Astrocyte (in vitro differentiated cells and primary cell): Measurements from ENCODE around the gene MT1G. TPM values are rescaled to one million over a fixed set of nuclear protein-coding genes. Genes with fewer than 3 reads are reported as not detected.

Experiments used
- DNase-seq: peaks from one replicate; pipeline ENCODE4 v3.0.0-alpha.2; 2010; ENCODE audit warnings: low read depth
- FAIRE-seq: peaks from 2 replicates; lab custom pipeline; 2011; peaks lifted over from hg19 to GRCh38; lab: Jason Lieb, UNC
- H2AFZ ChIP-seq: 2 replicates; pipeline ENCODE4 v1.6.0; 2012; ENCODE audit warnings: low read depth, low read length, inconsistent platforms
- H3K27ac ChIP-seq: 2 replicates; pipeline ENCODE4 v1.5.1; 2011; ENCODE audit warnings: low read depth, low read length, inconsistent platforms
- H3K27me3 ChIP-seq: 2 replicates; pipeline ENCODE4 v1.6.0; 2011; ENCODE audit warnings: low read length, inconsistent platforms; ENCODE audit not compliant: insufficient read depth
- H3K36me3 ChIP-seq: 2 replicates; pipeline ENCODE4 v1.5.1; 2011; ENCODE audit warnings: low read length, inconsistent platforms; ENCODE audit not compliant: insufficient read depth
- H3K4me1 ChIP-seq: 2 replicates; pipeline ENCODE4 v1.5.1; 2011; ENCODE audit warnings: low read length, inconsistent platforms; ENCODE audit not compliant: insufficient read depth
- H3K4me2 ChIP-seq: 2 replicates; pipeline ENCODE4 v1.6.0; 2012; ENCODE audit warnings: low read length, inconsistent platforms
- H3K4me3 ChIP-seq: 2 replicates; pipeline ENCODE4 v1.5.1; 2011; ENCODE audit warnings: low read depth, mild to moderate bottlenecking, low read length, inconsistent platforms; ENCODE audit not compliant: insufficient read depth
- H3K79me2 ChIP-seq: 2 replicates; pipeline ENCODE4 v1.6.0; 2012; ENCODE audit warnings: mild to moderate bottlenecking, low read length, inconsistent platforms; ENCODE audit not compliant: insufficient read depth
- H3K9ac ChIP-seq: 2 replicates; pipeline ENCODE4 v1.6.0; 2012; ENCODE audit warnings: mild to moderate bottlenecking, low read length, inconsistent platforms
- H3K9me3 ChIP-seq: 2 replicates; pipeline ENCODE4 v1.5.1; 2012; ENCODE audit warnings: low read depth, mild to moderate bottlenecking, low read length, inconsistent platforms; ENCODE audit not compliant: insufficient read depth
- H4K20me1 ChIP-seq: 2 replicates; pipeline ENCODE4 v1.6.0; 2012; ENCODE audit warnings: low read length, inconsistent platforms; ENCODE audit not compliant: insufficient read depth
- H3K27ac Mint-ChIP-seq: one replicate; pipeline ENCODE4 v1.8.0; 2021; ENCODE audit warnings: mild to moderate bottlenecking, mixed read lengths; ENCODE audit not compliant: unreplicated experiment
- H3K27me3 Mint-ChIP-seq: one replicate; pipeline ENCODE4 v1.8.0; 2021; ENCODE audit warnings: low read depth, mixed read lengths; ENCODE audit not compliant: unreplicated experiment
- H3K36me3 Mint-ChIP-seq: one replicate; pipeline ENCODE4 v1.8.0; 2021; ENCODE audit warnings: low read depth, mixed read lengths; ENCODE audit not compliant: unreplicated experiment
- H3K4me1 Mint-ChIP-seq: one replicate; pipeline ENCODE4 v1.8.0; 2021; ENCODE audit warnings: low read depth, mixed read lengths; ENCODE audit not compliant: unreplicated experiment
- H3K4me3 Mint-ChIP-seq: one replicate; pipeline ENCODE4 v1.8.0; 2021; ENCODE audit warnings: mild to moderate bottlenecking, moderate library complexity, mixed read lengths; ENCODE audit not compliant: unreplicated experiment
- H3K9me3 Mint-ChIP-seq: one replicate; pipeline ENCODE4 v1.8.0; 2021; ENCODE audit warnings: mild to moderate bottlenecking, mixed read lengths; ENCODE audit not compliant: unreplicated experiment
- CTCF ChIP-seq: IDR thresholded peaks from 2 replicates; pipeline ENCODE4 v1.5.1; 2011; ENCODE audit warnings: low read depth, mild to moderate bottlenecking, inconsistent platforms, low read length, moderate library complexity; ENCODE audit not compliant: insufficient read depth
- EZH2 ChIP-seq: IDR thresholded peaks from 2 replicates; pipeline ENCODE4 v1.6.1; 2012; ENCODE audit warnings: mild to moderate bottlenecking, low read length, inconsistent platforms; ENCODE audit not compliant: insufficient read depth
- total RNA-seq: library from RNA; stranded (reverse); gene quantifications from 2 replicates; pipeline ENCODE4 v1.2.1, GENCODE V29; 2021

The MT1G gene
- total RNA-seq, 1 donor from 2014 or later = not detected

GRCh38 chr16:56620339-56620897 lies 47.4 kb downstream of the MT1G start:
- Histone ChIP-seq H3K4me1 (peaks cover 22% of the 10 kb centered on the region), H4K20me1 (no peaks in the 10 kb centered on the region), H3K9ac (no peak overlapping the region), H3K9me3 (no peaks in the 10 kb centered on the region), H3K36me3 (no peaks in the 10 kb centered on the region), H3K79me2 (peaks cover 6% of the 10 kb centered on the region), H3K4me2 (no peak overlapping the region), H3K4me3 (no peak overlapping the region), H3K27ac (no peak overlapping the region), H3K27me3 (no peaks in the 10 kb centered on the region), H2AFZ (no peak overlapping the region)
- no peak overlapping the region for H3K4me3 Mint-ChIP-seq
- TF ChIP-seq CTCF (no peak), EZH2 (no peak)
- H3K4me1 Mint-ChIP-seq = no peaks in the 10 kb centered on the region
- H3K9me3 Mint-ChIP-seq = no peaks in the 10 kb centered on the region
- DNase-seq (no peak), FAIRE-seq (no peak)
- peaks cover 75% of the 10 kb centered on the region for H3K27me3 Mint-ChIP-seq
- peaks cover 6% of the 10 kb centered on the region for H3K36me3 Mint-ChIP-seq
- H3K27ac Mint-ChIP-seq = no peak overlapping the region

- Mint-ChIP-seq H3K4me3 (no peak overlapping the region), H3K27me3 (peaks cover 61% of the 10 kb centered on the region)
- no peak overlapping the region for H3K4me3 ChIP-seq
Measured at GRCh38 chr16:56618138-56618537, 49.7 kb downstream of the MT1G start.

More at GRCh38 chr16:56618138-56618537, 49.7 kb downstream of the MT1G start:
- Histone ChIP-seq H3K27ac (no peak overlapping the region), H3K9me3 (no peaks in the 10 kb centered on the region), H4K20me1 (no peaks in the 10 kb centered on the region), H3K4me1 (peaks cover 37% of the 10 kb centered on the region), H2AFZ (no peak overlapping the region), H3K36me3 (no peaks in the 10 kb centered on the region), H3K79me2 (peaks cover 2% of the 10 kb centered on the region), H3K27me3 (no peaks in the 10 kb centered on the region), H3K4me2 (peak overlapping the region; percentile 85), H3K9ac (no peak overlapping the region)
- H3K36me3 Mint-ChIP-seq = peaks cover 3% of the 10 kb centered on the region
- TF ChIP-seq EZH2 (no peak), CTCF (no peak)
- no peak for FAIRE-seq
- H3K27ac Mint-ChIP-seq = no peak overlapping the region
- peaks cover 4% of the 10 kb centered on the region for H3K4me1 Mint-ChIP-seq
- H3K9me3 Mint-ChIP-seq = no peaks in the 10 kb centered on the region
- DNase-seq = no peak
